ENCODE data around the gene MYO5B. TPM values are rescaled to one million over a fixed set of nuclear protein-coding genes. Genes with fewer than 3 reads are reported as not detected.

MYO5B gene
- total RNA-seq, 1 experiment from 2014 or later: 6.3 TPM

- no peak for DNase-seq (ENCODE audit: low read depth)
These were observed 5.8 kb downstream of the MYO5B start for GRCh38 chr18:50189160-50189559.

- DNase-seq (ENCODE audit: low read depth): no peak
These were observed 6.3 kb downstream of the MYO5B start for GRCh38 chr18:50188652-50189051.

GRCh38 chr18:50187659-50188058 lies 7.3 kb downstream of the MYO5B start:
- no peak for DNase-seq (ENCODE audit: low read depth)

GRCh38 chr18:50186385-50186784 lies 8.6 kb downstream of the MYO5B start:
- DNase-seq (ENCODE audit: low read depth): no peak

- peak; percentile 54 for DNase-seq (ENCODE audit: low read depth)
These were observed 11.4 kb downstream of the MYO5B start for GRCh38 chr18:50183556-50183955.

GRCh38 chr18:50182511-50182910 lies 12.4 kb downstream of the MYO5B start:
- DNase-seq (ENCODE audit: low read depth): no peak

GRCh38 chr18:50181590-50181989 lies 13.4 kb downstream of the MYO5B start:
- DNase-seq (ENCODE audit: low read depth): no peak

- DNase-seq (ENCODE audit: low read depth): no peak
These were observed 15.5 kb downstream of the MYO5B start for GRCh38 chr18:50179465-50179864.

GRCh38 chr18:50177294-50177992 lies 17.5 kb downstream of the MYO5B start:
- DNase-seq (ENCODE audit: low read depth): no peak

GRCh38 chr18:50172367-50172766 lies 22.6 kb downstream of the MYO5B start:
- no peak for DNase-seq (ENCODE audit: low read depth)

- DNase-seq (ENCODE audit: low read depth): no peak
These were observed 23.5 kb downstream of the MYO5B start for GRCh38 chr18:50171406-50171805.

- no peak for DNase-seq (ENCODE audit: low read depth)
These were observed 24.9 kb downstream of the MYO5B start for GRCh38 chr18:50170004-50170403.

- no peak for DNase-seq (ENCODE audit: low read depth)
These were observed 25.8 kb downstream of the MYO5B start for GRCh38 chr18:50169149-50169548.

GRCh38 chr18:50167966-50168365 lies 27.0 kb downstream of the MYO5B start:
- DNase-seq (ENCODE audit: low read depth): no peak

- no peak for DNase-seq (ENCODE audit: low read depth)
These were observed 28.0 kb downstream of the MYO5B start for GRCh38 chr18:50166901-50167300.

GRCh38 chr18:50163505-50163904 lies 31.4 kb downstream of the MYO5B start:
- no peak for DNase-seq (ENCODE audit: low read depth)

- no peak for DNase-seq (ENCODE audit: low read depth)
These were observed 32.3 kb downstream of the MYO5B start for GRCh38 chr18:50162486-50163304.

GRCh38 chr18:50161597-50162205 lies 33.2 kb downstream of the MYO5B start:
- DNase-seq (ENCODE audit: low read depth): no peak

GRCh38 chr18:50159654-50160046 lies 35.3 kb downstream of the MYO5B start:
- DNase-seq (ENCODE audit: low read depth): no peak

GRCh38 chr18:50158866-50159653 lies 35.9 kb downstream of the MYO5B start:
- DNase-seq (ENCODE audit: low read depth): no peak

- no peak for DNase-seq (ENCODE audit: low read depth)
These were observed 39.5 kb downstream of the MYO5B start for GRCh38 chr18:50155406-50155805.

- DNase-seq (ENCODE audit: low read depth): no peak
These were observed 40.5 kb downstream of the MYO5B start for GRCh38 chr18:50154420-50154819.

All from LHCN-M2 (cell line).